ENCODE results near the gene VAC14. TPM values are rescaled to one million over a fixed set of nuclear protein-coding genes. Genes with fewer than 3 reads are reported as not detected.

VAC14 gene
- total and polyA plus RNA-seq, 2 experiments from 2014 or later = 62.8 to 63.9 TPM

- no peak for DNase-seq (ENCODE audit: low read depth in 1 of 2, low spot score in 1 of 2)
- no peak overlapping the region for H3K27ac ChIP-seq
- no peaks in the 10 kb centered on the region for H3K27me3 ChIP-seq
- TF ChIP-seq CTCF (IDR thresholded peaks at IDR 0.05; ENCODE audit: low read depth, low read length) = no peak
- H3K36me3 ChIP-seq = no peaks in the 10 kb centered on the region
- H3K9me3 ChIP-seq (ENCODE audit: low read depth) = no peaks in the 10 kb centered on the region
- H3K4me1 ChIP-seq (ENCODE audit: low read depth) = no peaks in the 10 kb centered on the region
- H3K4me3 ChIP-seq = no peak overlapping the region
These were observed 40.7 kb downstream of the VAC14 start for GRCh38 chr16:70760221-70760620.

GRCh38 chr16:70759666-70760065 lies 41.3 kb downstream of the VAC14 start:
- TF ChIP-seq CTCF (IDR thresholded peaks at IDR 0.05; ENCODE audit: low read depth, low read length) = no peak
- no peaks in the 10 kb centered on the region for H3K9me3 ChIP-seq (ENCODE audit: low read depth)
- H3K36me3 ChIP-seq = no peaks in the 10 kb centered on the region
- no peaks in the 10 kb centered on the region for H3K27me3 ChIP-seq
- DNase-seq (ENCODE audit: low read depth in 1 of 2, low spot score in 1 of 2) = no peak
- H3K27ac ChIP-seq = no peak overlapping the region
- H3K4me1 ChIP-seq (ENCODE audit: low read depth) = no peaks in the 10 kb centered on the region
- H3K4me3 ChIP-seq = no peak overlapping the region

GRCh38 chr16:70758786-70759185 lies 42.2 kb downstream of the VAC14 start:
- H3K36me3 ChIP-seq = no peaks in the 10 kb centered on the region
- H3K27ac ChIP-seq = no peak overlapping the region
- no peaks in the 10 kb centered on the region for H3K4me1 ChIP-seq (ENCODE audit: low read depth)
- TF ChIP-seq CTCF (IDR thresholded peaks at IDR 0.05; ENCODE audit: low read depth, low read length) = no peak
- H3K9me3 ChIP-seq (ENCODE audit: low read depth) = no peaks in the 10 kb centered on the region
- no peak overlapping the region for H3K4me3 ChIP-seq
- no peaks in the 10 kb centered on the region for H3K27me3 ChIP-seq
- DNase-seq (ENCODE audit: low read depth in 1 of 2, low spot score in 1 of 2) = no peak

GRCh38 chr16:70757183-70757582 lies 43.8 kb downstream of the VAC14 start:
- Histone ChIP-seq H3K9me3 (ENCODE audit: low read depth) (no peaks in the 10 kb centered on the region), H3K27me3 (no peaks in the 10 kb centered on the region), H3K4me1 (ENCODE audit: low read depth) (no peaks in the 10 kb centered on the region), H3K27ac (no peak overlapping the region), H3K36me3 (no peaks in the 10 kb centered on the region), H3K4me3 (no peak overlapping the region)
- no peak for DNase-seq (ENCODE audit: low read depth in 1 of 2, low spot score in 1 of 2)
- no peak for TF ChIP-seq CTCF (IDR thresholded peaks at IDR 0.05; ENCODE audit: low read depth, low read length)

GRCh38 chr16:70756071-70756470 lies 44.9 kb downstream of the VAC14 start:
- DNase-seq (ENCODE audit: low read depth in 1 of 2, low spot score in 1 of 2) = no peak
- H3K27ac ChIP-seq = no peak overlapping the region
- H3K36me3 ChIP-seq = no peaks in the 10 kb centered on the region
- H3K4me1 ChIP-seq (ENCODE audit: low read depth) = no peaks in the 10 kb centered on the region
- no peaks in the 10 kb centered on the region for H3K9me3 ChIP-seq (ENCODE audit: low read depth)
- H3K4me3 ChIP-seq = no peak overlapping the region
- no peaks in the 10 kb centered on the region for H3K27me3 ChIP-seq
- no peak for TF ChIP-seq CTCF (IDR thresholded peaks at IDR 0.05; ENCODE audit: low read depth, low read length)

Data from cardiac muscle cell (in vitro differentiated cells and primary cell).